Left lung (tissue), 10 donors: ENCODE measurements around the gene IFIT2. TPM values are rescaled to one million over a fixed set of nuclear protein-coding genes. Genes with fewer than 3 reads are reported as not detected.
"Not testable (repeated sequence)": the region's sequence is repeated elsewhere in the genome, so short reads cannot be mapped to it uniquely, and the experiment has no call there.

Source experiments
- ATAC-seq: fragments of 200-7000 bp; cut with Tn5 transposase; one replicate; pipeline ENCODE4 v1.9.1; 2020; ENCODE audit warnings: moderate library complexity
- DNase-seq, 4 donors: peaks; one replicate each; pipeline ENCODE4 v3.0.0-alpha.2; 2013 to 2020
- H3K27ac ChIP-seq, 2 donors: fragments of 200-600 bp; sonication (generic) in 1 of 2; one replicate each; pipeline versions ENCODE4 v1.5.0 to v1.8.0; 2020 to 2021
- H3K27me3 ChIP-seq, 2 donors: fragments of 200-600 bp; sonication (generic) in 1 of 2; one replicate each; pipeline versions ENCODE4 v1.5.0 to v1.8.0; 2020 to 2021
- H3K36me3 ChIP-seq, 2 donors: fragments of 200-600 bp; sonication (generic) in 1 of 2; one replicate each; pipeline versions ENCODE4 v1.5.0 to v1.8.0; 2020 to 2021
- H3K4me1 ChIP-seq, 2 donors: fragments of 200-600 bp; one replicate each; pipeline ENCODE4 v1.8.0; 2021
- H3K4me3 ChIP-seq, 2 donors: fragments of 200-600 bp; sonication (generic) in 1 of 2; one replicate each; pipeline versions ENCODE4 v1.5.0 to v1.8.0; 2020 to 2021; ENCODE audit warnings: mild to moderate bottlenecking in 1 of 2
- H3K9me3 ChIP-seq, 2 donors: fragments of 200-600 bp; sonication (generic) in 1 of 2; one replicate each; pipeline versions ENCODE4 v1.5.0 to v1.8.0; 2020 to 2021
- CTCF ChIP-seq, 2 donors: fragments of 200-600 bp; sonication (generic) in 1 of 2; IDR thresholded peaks; one replicate each; pipeline versions ENCODE4 v1.5.0 to v1.8.0; 2021; ENCODE audit warnings: antibody characterized with exemption in 2 of 2
- intact Hi-C, 2 donors: fragments of 100-400 bp; cut with DNase I; formaldehyde crosslinking; loops; one replicate each; pipeline versions ENCODE4 v1.11.2 to v1.14.2; 2022
- polyA plus RNA-seq, 6 donors: library from polyadenylated mRNA; unstranded; fragments of 120-200 nt; gene quantifications; one replicate each; pipeline ENCODE4 v1.2.1, GENCODE V29; 2013; ENCODE audit not compliant: insufficient read length in 6 of 6
- total RNA-seq, 2 donors: library from RNA; stranded (reverse); fragmentation: NEBNext Ultra II Directional; extraction: Animal tissue kit (Norgen Biotek cat#: 25700); gene quantifications; one replicate each; pipeline ENCODE4 v1.2.1, GENCODE V29; 2021
- donor health status: DM: no; HTN: yes; CAD: no.
- donor health status: DM: no; HTN: no; CAD: no.

The IFIT2 gene
- total and polyA plus RNA-seq, 8 donors = 9.4 to 26.1 (median 14.4) TPM

GRCh38 chr10:89283936-89284475 is 17.8 kb upstream of the IFIT2 start:
- Histone ChIP-seq H3K36me3 (no peaks in the 10 kb centered on the region), H3K9me3 (no peaks in the 10 kb centered on the region), H3K27me3 (no peaks in the 10 kb centered on the region), H3K4me3 (no peak overlapping the region), H3K4me1 (peaks cover 14 to 16% of the 10 kb centered on the region in 2 donors), H3K27ac (peak overlapping the region; percentile 61 to 79)
- no peak for TF ChIP-seq CTCF (IDR thresholded peaks at IDR 0.05)
- ATAC-seq (peak; percentile 86), DNase-seq (peak in 3 of 4 donors; percentile 44 to 86 (median 65))
- intact Hi-C loops = no loop called here

GRCh38 chr10:89284711-89285110 is 17.1 kb upstream of the IFIT2 start:
- ATAC-seq, H3K9me3 ChIP-seq, H3K36me3 ChIP-seq, DNase-seq, H3K4me3 ChIP-seq, intact Hi-C loops, H3K27me3 ChIP-seq: not testable (repeated sequence)
- Histone ChIP-seq H3K27ac (peak overlapping the region in 1 of 2 donors; percentile 79), H3K4me1 (peaks cover 7 to 12% of the 10 kb centered on the region in 2 donors)

GRCh38 chr10:89285303-89285702 is 16.5 kb upstream of the IFIT2 start:
- H3K27ac ChIP-seq, H3K27me3 ChIP-seq, intact Hi-C loops, ATAC-seq, H3K9me3 ChIP-seq, H3K36me3 ChIP-seq, H3K4me3 ChIP-seq, DNase-seq: not testable (repeated sequence)
- H3K4me1 ChIP-seq = peaks cover 5 to 12% of the 10 kb centered on the region in 2 donors

- Histone ChIP-seq H3K36me3 (no peaks in the 10 kb centered on the region), H3K27me3 (no peaks in the 10 kb centered on the region), H3K27ac (peak overlapping the region; percentile 82 to 90), H3K4me1 (peaks cover 0 to 37% of the 10 kb centered on the region in 2 donors), H3K4me3 (no peak overlapping the region), H3K9me3 (no peaks in the 10 kb centered on the region)
- ATAC-seq (no peak), DNase-seq (no peak)
- TF ChIP-seq CTCF (IDR thresholded peaks at IDR 0.05) = no peak
- intact Hi-C loops = no loop called here
These were observed 7.1 kb upstream of the IFIT2 start for GRCh38 chr10:89294721-89295239.

GRCh38 chr10:89295597-89295996 is 6.2 kb upstream of the IFIT2 start:
- intact Hi-C loops = no loop called here
- Histone ChIP-seq H3K4me1 (peaks cover 0 to 38% of the 10 kb centered on the region in 2 donors), H3K4me3 (no peak overlapping the region), H3K36me3 (no peaks in the 10 kb centered on the region), H3K9me3 (no peaks in the 10 kb centered on the region), H3K27me3 (no peaks in the 10 kb centered on the region), H3K27ac (peak overlapping the region; percentile 82 to 90)
- ATAC-seq (peak; percentile 77), DNase-seq (peak in 1 of 4 donors; percentile 24)
- no peak for TF ChIP-seq CTCF (IDR thresholded peaks at IDR 0.05)

- no peaks in the 10 kb centered on the region for H3K36me3 ChIP-seq
- DNase-seq (peak in 2 of 4 donors; percentile 53 to 61), ATAC-seq (peak; percentile 72)
- no peaks in the 10 kb centered on the region for H3K27me3 ChIP-seq
- TF ChIP-seq CTCF (IDR thresholded peaks at IDR 0.05) = no peak
- intact Hi-C loops = no loop called here
- peaks cover 0 to 44% of the 10 kb centered on the region in 2 donors for H3K4me1 ChIP-seq
- H3K27ac ChIP-seq = peak overlapping the region; percentile 82 to 90
- no peak overlapping the region for H3K4me3 ChIP-seq
- no peaks in the 10 kb centered on the region for H3K9me3 ChIP-seq
These were observed 5.6 kb upstream of the IFIT2 start for GRCh38 chr10:89296220-89296648.
